HG03175 (cell line): ENCODE measurements around the gene UBE4A.

ENCODE experiments used
- ATAC-seq: cut with Tn5 transposase; IDR thresholded peaks from one replicate; pipeline ENCODE4 v1.9.1; 2021; ENCODE audit warnings: mild to moderate bottlenecking, moderate library complexity; ENCODE audit not compliant: unreplicated experiment

UBE4A gene

GRCh38 chr11:118341261-118341660 is 18.1 kb upstream of the UBE4A start:
- no peak for ATAC-seq

- ATAC-seq = no peak
Measured at GRCh38 chr11:118341815-118342489, 17.4 kb upstream of the UBE4A start.

GRCh38 chr11:118342503-118343161 is 16.8 kb upstream of the UBE4A start, which contains the start of gene CD3D:
Gene CD3D (minus strand): TSS chr11:118342705. CDS start chr11:118342607, 98 bp downstream.
- no peak for ATAC-seq

DNA sequence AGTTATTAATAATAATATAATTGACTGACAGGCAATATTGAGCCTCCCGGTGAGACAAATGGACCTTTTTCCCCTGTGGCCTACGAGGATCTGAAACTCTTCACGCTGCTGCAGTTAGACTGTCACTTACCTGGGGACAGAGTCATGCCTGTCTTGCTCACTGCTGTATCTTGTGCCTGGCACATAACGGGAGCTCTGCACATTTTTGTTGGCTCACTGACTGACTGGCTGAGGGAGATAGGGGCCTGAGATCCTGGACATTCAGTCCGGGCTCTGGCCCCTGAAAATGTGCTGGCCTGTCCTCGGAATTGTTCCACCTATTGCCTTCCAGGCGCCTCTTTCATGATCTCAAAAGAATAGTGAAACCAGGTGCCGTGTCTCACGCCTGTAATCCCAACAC is 16.2 kb upstream of the UBE4A start:
- no peak for ATAC-seq

GRCh38 chr11:118343981-118344515 is 15.4 kb upstream of the UBE4A start, which contains the start of gene CD3G:
Gene CD3G (plus strand): TSS chr11:118344344. CDS start chr11:118344424, 80 bp downstream.
- ATAC-seq = no peak

DNA sequence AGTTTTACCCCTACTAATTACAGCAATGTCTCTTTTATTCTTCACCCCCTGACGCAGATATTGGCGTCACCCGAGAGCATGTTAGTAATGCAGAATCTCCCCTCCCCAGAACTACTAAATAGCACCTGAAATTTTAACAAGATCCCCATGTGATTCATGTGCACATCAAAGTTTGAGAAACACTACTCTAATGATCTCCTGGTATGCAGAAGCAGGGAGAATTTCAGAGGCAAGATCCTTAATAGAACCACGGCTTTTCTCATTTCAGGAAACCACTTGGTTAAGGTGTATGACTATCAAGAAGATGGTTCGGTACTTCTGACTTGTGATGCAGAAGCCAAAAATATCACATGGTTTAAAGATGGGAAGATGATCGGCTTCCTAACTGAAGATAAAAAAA is 9.9 kb upstream of the UBE4A start:
- no peak for ATAC-seq

GRCh38 chr11:118353084-118353710 is 6.2 kb upstream of the UBE4A start:
- no peak for ATAC-seq

DNA sequence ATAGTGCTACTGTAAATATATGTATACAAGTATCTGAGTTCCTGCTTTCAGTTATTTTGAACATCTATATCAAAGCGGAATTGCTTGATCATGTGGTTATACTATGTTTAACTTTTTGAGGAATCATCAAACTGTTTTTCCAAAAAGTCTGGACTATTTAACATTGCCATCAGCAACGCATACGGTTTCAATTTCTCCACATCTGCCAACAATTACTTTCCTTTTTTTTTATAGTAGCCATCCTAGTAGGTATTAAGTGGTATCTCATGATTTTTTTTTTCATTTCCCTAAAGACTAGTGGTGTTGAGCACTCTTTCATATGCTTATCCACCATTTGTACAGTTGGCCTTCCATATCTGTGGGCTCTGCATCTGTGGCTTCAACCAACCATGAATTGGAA is 1.3 kb upstream of the UBE4A start:
- no peak for ATAC-seq

DNA sequence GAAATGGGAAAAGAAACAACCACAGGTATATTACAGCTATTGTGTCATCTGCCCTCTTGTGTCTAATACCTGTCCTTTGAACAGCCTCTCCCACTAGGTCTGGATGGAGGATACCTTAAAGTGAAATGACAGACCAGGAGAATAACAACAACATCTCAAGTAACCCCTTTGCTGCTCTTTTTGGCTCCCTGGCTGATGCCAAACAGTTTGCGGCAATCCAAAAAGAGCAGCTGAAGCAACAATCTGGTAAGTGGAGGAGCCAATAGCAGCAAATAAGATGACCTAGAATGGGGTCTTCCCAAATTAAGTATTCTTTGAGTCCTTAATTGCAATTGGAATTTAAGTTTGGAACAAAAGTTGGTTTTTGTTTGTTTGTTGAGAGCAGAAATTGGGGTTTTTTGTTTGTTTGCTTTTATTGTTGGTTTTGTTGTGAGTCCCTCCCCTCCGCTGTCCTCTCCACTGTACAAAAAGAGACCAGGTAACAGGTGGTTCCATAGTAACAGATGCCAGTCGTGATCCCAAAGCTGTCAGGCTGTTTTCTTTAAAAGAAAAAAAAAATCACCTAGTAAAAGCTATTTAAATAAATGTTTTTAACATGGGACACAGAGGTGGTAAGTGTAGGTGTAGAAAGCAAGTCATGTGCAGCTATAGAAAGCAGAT is 5.7 kb downstream of the UBE4A start:
- ATAC-seq = no peak

DNA sequence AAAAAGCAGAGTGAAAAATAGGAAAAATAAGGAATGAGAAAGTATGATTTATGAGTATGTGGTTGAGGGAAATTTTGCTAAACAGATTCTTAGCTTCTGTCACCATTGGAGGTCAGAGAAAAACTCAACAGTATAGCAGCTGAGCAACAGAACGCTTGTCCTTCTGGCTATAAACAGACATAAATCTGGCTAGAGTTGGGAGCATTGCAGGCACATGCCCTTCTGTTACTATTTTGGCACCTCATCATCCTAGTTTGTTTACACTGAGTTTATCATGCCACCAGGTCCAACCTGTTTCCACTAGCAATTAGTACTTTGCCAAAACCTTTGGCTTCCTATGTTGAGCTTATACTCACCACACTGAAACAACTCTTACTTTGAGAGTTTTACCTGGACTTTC is 6.9 kb downstream of the UBE4A start:
- ATAC-seq = no peak

GRCh38 chr11:118370774-118371173 is 11.4 kb downstream of the UBE4A start:
- no peak for ATAC-seq

DNA sequence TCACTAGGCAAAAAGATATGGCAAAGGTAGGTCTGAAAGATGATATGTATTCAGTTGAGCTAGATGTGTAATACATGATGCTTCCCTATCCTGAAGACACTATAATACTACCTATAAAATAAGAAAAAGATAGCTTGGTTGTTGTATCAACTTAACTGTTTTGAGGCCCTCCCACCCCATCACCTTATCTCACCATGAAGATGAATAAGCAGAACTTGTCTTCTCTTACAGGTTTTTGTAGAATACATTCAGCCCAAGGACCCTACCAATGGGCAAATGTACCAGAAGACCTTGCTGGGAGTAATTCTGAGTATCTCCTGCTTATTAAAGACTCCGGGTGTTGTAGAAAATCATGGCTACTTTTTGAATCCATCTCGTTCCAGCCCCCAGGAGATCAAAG is 13.9 kb downstream of the UBE4A start:
- ATAC-seq = no peak

DNA sequence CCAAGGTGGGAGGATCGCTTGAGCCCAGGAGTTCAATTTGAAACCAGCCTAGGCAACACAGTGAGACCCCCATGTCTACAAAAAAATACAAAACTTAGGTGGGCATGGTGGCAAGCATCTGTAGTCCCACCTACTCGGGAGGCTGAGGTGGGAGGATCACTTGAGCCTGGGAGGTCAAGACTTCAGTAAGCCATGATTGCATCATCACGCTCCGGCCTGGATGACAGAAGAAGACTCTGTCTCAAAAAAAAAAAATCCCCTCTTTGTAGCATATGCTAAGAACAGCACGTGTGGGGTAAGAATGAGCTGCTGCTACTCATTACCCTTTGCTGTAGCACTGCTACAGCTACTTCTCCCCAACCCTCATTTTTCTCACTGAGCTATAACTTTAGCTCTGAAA is 14.5 kb downstream of the UBE4A start:
- no peak for ATAC-seq

DNA sequence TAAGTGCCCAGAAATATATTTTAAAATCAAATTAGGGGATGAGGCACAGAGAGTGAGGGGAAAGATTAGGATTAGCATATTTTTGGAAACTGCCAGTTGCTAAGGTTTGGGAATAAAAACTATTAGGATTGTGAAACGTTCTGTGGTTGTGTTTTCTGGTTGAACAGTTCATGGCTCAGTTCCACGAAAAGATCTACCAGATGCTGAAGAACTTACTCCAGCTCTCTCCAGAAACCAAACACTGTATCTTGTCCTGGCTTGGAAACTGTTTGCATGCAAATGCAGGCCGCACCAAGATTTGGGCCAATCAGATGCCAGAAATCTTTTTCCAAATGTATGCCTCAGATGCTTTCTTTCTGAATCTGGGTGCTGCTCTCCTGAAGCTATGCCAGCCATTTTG is 15.3 kb downstream of the UBE4A start:
- ATAC-seq = no peak

GRCh38 chr11:118375978-118376377 is 16.6 kb downstream of the UBE4A start:
- no peak for ATAC-seq

DNA sequence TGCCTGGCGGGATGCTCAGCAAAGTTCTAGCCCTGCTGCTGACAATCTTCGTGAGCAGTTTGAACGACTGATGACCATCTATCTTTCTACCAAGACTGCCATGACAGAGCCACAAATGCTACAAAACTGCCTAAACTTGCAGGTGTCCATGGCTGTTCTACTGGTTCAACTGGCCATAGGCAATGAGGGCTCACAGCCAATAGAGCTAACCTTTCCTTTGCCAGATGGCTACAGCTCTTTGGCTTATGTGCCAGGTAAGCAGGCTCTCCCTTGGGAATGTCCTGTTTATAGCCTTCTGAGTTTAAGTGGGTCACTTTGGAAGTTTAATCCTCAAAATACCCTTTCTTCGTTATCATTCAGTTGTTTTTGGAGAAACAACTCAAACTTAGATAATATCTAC is 20.1 kb downstream of the UBE4A start:
- no peak for ATAC-seq

GRCh38 chr11:118380571-118380970 is 21.2 kb downstream of the UBE4A start:
- ATAC-seq = no peak

DNA sequence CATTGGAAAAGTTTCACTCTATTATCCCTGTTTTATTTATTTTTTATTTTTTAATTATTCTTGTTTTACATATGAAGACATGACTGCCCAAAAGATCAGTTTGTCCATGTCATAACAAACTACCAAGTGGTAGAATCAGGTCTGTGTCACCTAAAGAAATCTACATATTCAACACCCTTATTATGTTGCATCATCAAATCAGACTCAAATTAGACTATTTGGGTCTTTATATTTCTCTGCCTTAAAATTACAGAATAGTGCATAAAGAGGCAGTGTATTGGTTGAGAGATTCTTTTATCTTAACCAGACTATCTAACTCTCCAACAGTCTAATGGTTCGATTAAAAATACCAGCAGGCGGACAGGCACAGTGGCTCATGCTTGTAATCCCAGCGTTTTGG is 23.6 kb downstream of the UBE4A start:
- no peak for ATAC-seq

- no peak for ATAC-seq
Measured at GRCh38 chr11:118383657-118384056, 24.3 kb downstream of the UBE4A start.

GRCh38 chr11:118396097-118396501 is 36.7 kb downstream of the UBE4A start:
- no peak for ATAC-seq

GRCh38 chr11:118397448-118397847 is 38.0 kb downstream of the UBE4A start:
- ATAC-seq = no peak
